Transverse colon (tissue), 4 donors: ENCODE results near the gene NDUFS3. TPM values are rescaled to one million over a fixed set of nuclear protein-coding genes. Genes with fewer than 3 reads are reported as not detected.
"Not testable (repeated sequence)": the region's sequence is repeated elsewhere in the genome, so short reads cannot be mapped to it uniquely, and the experiment has no call there.

Experiments used
- DNase-seq: peaks from one replicate; pipeline ENCODE4 v3.0.0-alpha.2; 2019
- H3K27ac ChIP-seq, 4 donors: fragments of 200-600 bp; sonication (generic); 2 replicates each; pipeline ENCODE4 v1.5.1; 2016 to 2018; ENCODE audit warnings: inconsistent platforms in 4 of 4
- H3K27me3 ChIP-seq: fragments of 200-600 bp; sonication (generic); 2 replicates; pipeline ENCODE4 v1.5.1; 2017; ENCODE audit warnings: inconsistent platforms
- H3K36me3 ChIP-seq, 4 donors: fragments of 200-600 bp; sonication (generic); 2 replicates each; pipeline ENCODE4 v1.5.1; 2017 to 2019; ENCODE audit warnings: inconsistent platforms in 4 of 4
- H3K4me1 ChIP-seq, 4 donors: fragments of 200-600 bp; sonication (generic); 2 replicates each; pipeline ENCODE4 v1.5.1; 2017 to 2020; ENCODE audit warnings: inconsistent platforms in 4 of 4
- H3K4me3 ChIP-seq, 4 donors: fragments of 200-600 bp; sonication (generic); 1 replicate in 1 of 4; 2 replicates in 3 of 4; pipeline versions ENCODE4 v1.5.1 to v1.6.1; 2017 to 2019; ENCODE audit warnings: inconsistent platforms in 4 of 4
- H3K9me3 ChIP-seq, 2 donors: fragments of 200-600 bp; sonication (generic); 2 replicates each; pipeline ENCODE4 v1.5.1; 2017 to 2019; ENCODE audit warnings: inconsistent platforms in 2 of 2
- CTCF ChIP-seq, 5 experiments: fragments of 200-600 bp in 3 of 5; fragments of 450-650 bp in 2 of 5; sonication (generic) in 3 of 5; IDR thresholded peaks; 1 replicate in 2 of 5; 2 replicates in 3 of 5; pipeline ENCODE4 v1.5.1; 2016 to 2017; ENCODE audit warnings: antibody characterized with exemption in 5 of 5, inconsistent platforms in 3 of 5, mild to moderate bottlenecking in 2 of 5, moderate library complexity in 1 of 5
- EP300 ChIP-seq: sonication (generic); formaldehyde crosslinking; IDR thresholded peaks from one replicate; pipeline ENCODE4 v1.6.1; 2017; ENCODE audit warnings: antibody characterized with exemption, low read depth
- POLR2A ChIP-seq: fragments of 450-650 bp; IDR thresholded peaks from one replicate; pipeline ENCODE4 v1.6.1; 2016; ENCODE audit warnings: antibody characterized with exemption, mild to moderate bottlenecking, moderate library complexity
- POLR2AphosphoS5 ChIP-seq, 3 donors: sonication (generic); formaldehyde crosslinking; IDR thresholded peaks; one replicate each; pipeline ENCODE4 v1.6.1; 2016; ENCODE audit warnings: antibody characterized with exemption in 3 of 3
- WGBS, 2 donors: methylation state at CpG; one replicate each; pipeline ENCODE4 v1.1.5; 2018; ENCODE audit warnings: low coverage in 1 of 2; 5-methylcytosine and 5-hydroxymethylcytosine counted together
- in situ Hi-C, 4 donors: fragments of 200-750 bp; cut with MboI; loops; one replicate each; pipeline versions ENCODE4 v1.15.0 to v1.15.1; 2017; ENCODE audit warnings: low sequenced_read_pairs in 3 of 4, low pct_ligation_motif_present in 1 of 4, low pct_unique_long_range_greater_than_20kb in 1 of 4
- intact Hi-C: fragments of 100-400 bp; cut with DNase I; formaldehyde crosslinking; loops from one replicate; pipeline ENCODE4 v1.15.1; 2023; ENCODE audit warnings: low total_unique reads
- total RNA-seq, 4 donors: library from RNA; depleted of rRNA; stranded (reverse); fragments of >200 nt; gene quantifications; one replicate each; pipeline ENCODE4 v1.1.0, GENCODE V29; 2016

NDUFS3 gene
- total RNA-seq, 4 donors from 2014 or later, result 72.6 to 256 (median 213) TPM

DNA sequence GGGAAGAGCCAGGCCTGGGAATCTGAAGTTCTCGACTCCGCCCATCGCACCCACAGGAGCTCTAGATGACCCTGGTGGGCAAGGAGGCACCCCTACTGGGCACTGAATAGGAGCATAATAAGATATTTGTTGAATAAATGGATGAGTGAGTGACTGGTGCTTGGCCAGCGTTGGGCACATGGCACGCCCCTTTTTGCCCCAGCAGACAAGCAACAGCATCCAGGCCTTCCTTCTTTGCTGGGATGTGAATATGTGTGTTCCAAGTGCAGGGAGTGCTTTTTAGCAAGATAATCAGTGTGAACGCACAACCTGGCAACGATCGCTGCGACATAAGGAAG is 25.5 kb upstream of the NDUFS3 start:
- TF ChIP-seq POLR2AphosphoS5 (IDR thresholded peaks at IDR 0.05) (no peak), CTCF (IDR thresholded peaks at IDR 0.05) (peak in 1 of 5 experiments; percentile 12)
- intact Hi-C loops, result no loop called here
- H3K36me3 ChIP-seq, result no peaks in the 10 kb centered on the region
- in situ Hi-C loops, result loop anchor here in 1 of 4 donors (25.0 kb wide), 1 partner anchor 91 kb away; no protein-coding TSS in a partner anchor
- 15 to 18% methylated on average over 5 to 9 of the region's 9 CpGs for WGBS, 2 donors
- peaks cover 11 to 42% (median 22%) of the 10 kb centered on the region in 4 donors for H3K4me1 ChIP-seq
- H3K4me3 ChIP-seq, result peak overlapping the region; percentile 9 to 95 (median 84)
- H3K27ac ChIP-seq, result peak overlapping the region; percentile 94 to 97 (median 96)
- DNase-seq, result no peak
- no peaks in the 10 kb centered on the region for H3K9me3 ChIP-seq
- no peaks in the 10 kb centered on the region for H3K27me3 ChIP-seq

GRCh38 chr11:47557004-47557403 is 21.9 kb upstream of the NDUFS3 start:
- intact Hi-C loops, H3K9me3 ChIP-seq, DNase-seq, H3K4me3 ChIP-seq, H3K36me3 ChIP-seq, H3K27ac ChIP-seq, H3K27me3 ChIP-seq: not testable (repeated sequence)
- H3K4me1 ChIP-seq, result peaks cover 0 to 11% (median 4%) of the 10 kb centered on the region in 4 donors
- 68 to 89% methylated on average over 9 to 12 of the region's 12 CpGs for WGBS, 2 donors
- in situ Hi-C loops, result loop anchor here in 1 of 4 donors (25.0 kb wide), 1 partner anchor 95 kb away; no protein-coding TSS in a partner anchor

DNA sequence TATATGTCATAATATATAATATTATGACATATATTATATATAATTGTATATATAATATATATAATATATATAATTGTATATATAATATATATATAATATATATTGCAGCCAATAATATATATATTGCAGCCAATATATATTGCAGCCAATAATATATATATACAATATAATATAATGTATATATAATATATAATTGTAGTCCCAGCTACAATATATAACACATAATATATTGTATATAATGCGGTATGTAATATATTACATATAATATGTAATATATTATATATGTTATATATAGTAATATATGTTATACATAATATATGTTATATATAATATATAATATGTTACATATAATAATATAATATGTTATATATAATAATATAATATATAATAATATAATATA is 20.2 kb upstream of the NDUFS3 start:
- Histone ChIP-seq H3K9me3 (no peaks in the 10 kb centered on the region), H3K36me3 (no peaks in the 10 kb centered on the region), H3K27me3 (no peaks in the 10 kb centered on the region), H3K4me1 (peaks cover 0 to 6% (median 0%) of the 10 kb centered on the region in 4 donors), H3K27ac (no peak overlapping the region), H3K4me3 (no peak overlapping the region)
- in situ Hi-C loops (loop anchor here in 1 of 4 donors (25.0 kb wide), 1 partner anchor 96 kb away; no protein-coding TSS in a partner anchor), intact Hi-C loops (no loop called here)
- WGBS, 2 donors, result 100% methylated on average over 1 of the region's 1 CpG; no CpG with 5 or more reads in 1 of the 2 donors
- TF ChIP-seq POLR2AphosphoS5 (IDR thresholded peaks at IDR 0.05) (no peak), EP300 (no peak), CTCF (IDR thresholded peaks at IDR 0.05) (no peak), POLR2A (no peak)
- DNase-seq, result no peak

GRCh38 chr11:47560426-47560825 is 18.4 kb upstream of the NDUFS3 start:
- Histone ChIP-seq H3K9me3 (no peaks in the 10 kb centered on the region), H3K4me3 (no peak overlapping the region), H3K4me1 (peaks cover 0 to 14% (median 7%) of the 10 kb centered on the region in 4 donors), H3K27ac (no peak overlapping the region), H3K36me3 (no peaks in the 10 kb centered on the region), H3K27me3 (no peaks in the 10 kb centered on the region)
- in situ Hi-C loops, result loop anchor here in 1 of 4 donors (25.0 kb wide), 1 partner anchor 98 kb away; no protein-coding TSS in a partner anchor
- no peak for TF ChIP-seq CTCF (IDR thresholded peaks at IDR 0.05)
- TF ChIP-seq EP300, result no peak
- no peak for TF ChIP-seq POLR2AphosphoS5 (IDR thresholded peaks at IDR 0.05)
- TF ChIP-seq POLR2A, result no peak
- DNase-seq, result no peak
- intact Hi-C loops, result no loop called here
- 100% methylated on average over 2 of the region's 2 CpGs for WGBS, 2 donors

GRCh38 chr11:47562393-47562792 is 16.5 kb upstream of the NDUFS3 start:
- 94 to 96% methylated on average over 3 to 4 of the region's 4 CpGs for WGBS, 2 donors

DNA sequence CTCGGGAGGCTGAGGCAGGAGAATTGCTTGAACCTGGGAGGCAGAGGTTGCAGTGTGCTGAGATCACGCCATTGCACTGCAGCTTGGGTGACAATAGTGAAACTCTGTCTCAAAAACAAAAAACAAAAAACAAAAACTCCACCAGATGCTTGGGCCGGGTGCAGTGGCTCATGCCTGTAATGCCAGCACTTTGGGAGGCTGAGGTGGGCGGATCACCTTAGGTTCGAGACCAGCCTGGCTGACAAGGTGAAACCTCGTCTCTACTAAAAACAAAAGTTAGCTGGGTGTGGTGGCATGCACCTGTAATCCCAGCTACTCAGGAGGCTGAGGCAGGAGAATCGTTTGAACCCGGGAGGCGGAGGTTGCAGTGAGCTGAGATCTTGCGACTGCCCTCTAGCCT is 14.5 kb upstream of the NDUFS3 start:
- H3K36me3 ChIP-seq, DNase-seq, H3K9me3 ChIP-seq, intact Hi-C loops, H3K27ac ChIP-seq, H3K4me3 ChIP-seq, H3K27me3 ChIP-seq: not testable (repeated sequence)
- in situ Hi-C loops, result loop anchor here in 1 of 4 donors (25.0 kb wide), 1 partner anchor 102 kb away; no protein-coding TSS in a partner anchor
- WGBS, 2 donors, result 81 to 82% methylated on average over 10 of the region's 10 CpGs
- H3K4me1 ChIP-seq, result peaks cover 0 to 20% (median 9%) of the 10 kb centered on the region in 4 donors

More at GRCh38 chr11:47562393-47562792, 16.5 kb upstream of the NDUFS3 start:
- H3K36me3 ChIP-seq, H3K4me3 ChIP-seq, H3K9me3 ChIP-seq, intact Hi-C loops, H3K27me3 ChIP-seq, H3K27ac ChIP-seq, DNase-seq: not testable (repeated sequence)
- in situ Hi-C loops, result loop anchor here in 1 of 4 donors (25.0 kb wide), 1 partner anchor 100 kb away; no protein-coding TSS in a partner anchor
- peaks cover 0 to 20% (median 9%) of the 10 kb centered on the region in 4 donors for H3K4me1 ChIP-seq
